ENCODE data around the gene CFAP299. TPM values are rescaled to one million over a fixed set of nuclear protein-coding genes. Genes with fewer than 3 reads are reported as not detected.

CFAP299 gene
- total RNA-seq, 1 donor from 2014 or later, result not detected

- Mint-ChIP-seq H3K36me3 (ENCODE audit: low read depth, unreplicated experiment) (no peaks in the 10 kb centered on the region), H3K27me3 (ENCODE audit: unreplicated experiment) (peaks cover 1% of the 10 kb centered on the region), H3K27ac (ENCODE audit: unreplicated experiment) (no peak overlapping the region), H3K4me3 (ENCODE audit: unreplicated experiment) (no peak overlapping the region), H3K9me3 (ENCODE audit: unreplicated experiment) (no peaks in the 10 kb centered on the region), H3K4me1 (ENCODE audit: unreplicated experiment) (no peaks in the 10 kb centered on the region)
- no peak for TF ChIP-seq CTCF (IDR thresholded peaks at IDR 0.05; ENCODE audit: unreplicated experiment)
- no peak for DNase-seq (ENCODE audit: low spot score)
These were observed 77.6 kb downstream of the CFAP299 start for GRCh38 chr4:80413086-80413485.

GRCh38 chr4:80417019-80417418 is 81.5 kb downstream of the CFAP299 start:
- no peak for TF ChIP-seq CTCF (IDR thresholded peaks at IDR 0.05; ENCODE audit: unreplicated experiment)
- H3K4me1 Mint-ChIP-seq (ENCODE audit: unreplicated experiment), result no peaks in the 10 kb centered on the region
- H3K27me3 Mint-ChIP-seq (ENCODE audit: unreplicated experiment), result no peaks in the 10 kb centered on the region
- no peak overlapping the region for H3K4me3 Mint-ChIP-seq (ENCODE audit: unreplicated experiment)
- DNase-seq (ENCODE audit: low spot score), result no peak
- H3K9me3 Mint-ChIP-seq (ENCODE audit: unreplicated experiment), result no peaks in the 10 kb centered on the region
- no peaks in the 10 kb centered on the region for H3K36me3 Mint-ChIP-seq (ENCODE audit: low read depth, unreplicated experiment)
- H3K27ac Mint-ChIP-seq (ENCODE audit: unreplicated experiment), result no peak overlapping the region

GRCh38 chr4:80419946-80420345 is 84.4 kb downstream of the CFAP299 start:
- no peak for TF ChIP-seq CTCF (IDR thresholded peaks at IDR 0.05; ENCODE audit: unreplicated experiment)
- Mint-ChIP-seq H3K27ac (ENCODE audit: unreplicated experiment) (no peak overlapping the region), H3K4me1 (ENCODE audit: unreplicated experiment) (no peaks in the 10 kb centered on the region), H3K4me3 (ENCODE audit: unreplicated experiment) (no peak overlapping the region), H3K36me3 (ENCODE audit: low read depth, unreplicated experiment) (no peaks in the 10 kb centered on the region), H3K27me3 (ENCODE audit: unreplicated experiment) (no peaks in the 10 kb centered on the region), H3K9me3 (ENCODE audit: unreplicated experiment) (no peaks in the 10 kb centered on the region)
- no peak for DNase-seq (ENCODE audit: low spot score)

- Mint-ChIP-seq H3K4me3 (ENCODE audit: unreplicated experiment) (no peak overlapping the region), H3K27me3 (ENCODE audit: unreplicated experiment) (no peaks in the 10 kb centered on the region), H3K9me3 (ENCODE audit: unreplicated experiment) (no peaks in the 10 kb centered on the region), H3K36me3 (ENCODE audit: low read depth, unreplicated experiment) (no peaks in the 10 kb centered on the region), H3K27ac (ENCODE audit: unreplicated experiment) (no peak overlapping the region), H3K4me1 (ENCODE audit: unreplicated experiment) (no peaks in the 10 kb centered on the region)
- TF ChIP-seq CTCF (IDR thresholded peaks at IDR 0.05; ENCODE audit: unreplicated experiment), result no peak
- no peak for DNase-seq (ENCODE audit: low spot score)
These were observed 85.1 kb downstream of the CFAP299 start for GRCh38 chr4:80420638-80421037.

- H3K9me3 Mint-ChIP-seq (ENCODE audit: unreplicated experiment), result no peaks in the 10 kb centered on the region
- H3K27me3 Mint-ChIP-seq (ENCODE audit: unreplicated experiment), result no peaks in the 10 kb centered on the region
- TF ChIP-seq CTCF (IDR thresholded peaks at IDR 0.05; ENCODE audit: unreplicated experiment), result no peak
- no peak for DNase-seq (ENCODE audit: low spot score)
- no peaks in the 10 kb centered on the region for H3K4me1 Mint-ChIP-seq (ENCODE audit: unreplicated experiment)
- H3K27ac Mint-ChIP-seq (ENCODE audit: unreplicated experiment), result no peak overlapping the region
- H3K36me3 Mint-ChIP-seq (ENCODE audit: low read depth, unreplicated experiment), result no peaks in the 10 kb centered on the region
- no peak overlapping the region for H3K4me3 Mint-ChIP-seq (ENCODE audit: unreplicated experiment)
These were observed 87.3 kb downstream of the CFAP299 start for GRCh38 chr4:80422727-80423404.

Measured in endothelial cell (in vitro differentiated cells).